ENCODE measurements around the gene NHP2. TPM values are rescaled to one million over a fixed set of nuclear protein-coding genes. Genes with fewer than 3 reads are reported as not detected.

NHP2 gene
- total and polyA plus RNA-seq, 8 donors: 65.0 to 116 (median 97.5) TPM

DNA sequence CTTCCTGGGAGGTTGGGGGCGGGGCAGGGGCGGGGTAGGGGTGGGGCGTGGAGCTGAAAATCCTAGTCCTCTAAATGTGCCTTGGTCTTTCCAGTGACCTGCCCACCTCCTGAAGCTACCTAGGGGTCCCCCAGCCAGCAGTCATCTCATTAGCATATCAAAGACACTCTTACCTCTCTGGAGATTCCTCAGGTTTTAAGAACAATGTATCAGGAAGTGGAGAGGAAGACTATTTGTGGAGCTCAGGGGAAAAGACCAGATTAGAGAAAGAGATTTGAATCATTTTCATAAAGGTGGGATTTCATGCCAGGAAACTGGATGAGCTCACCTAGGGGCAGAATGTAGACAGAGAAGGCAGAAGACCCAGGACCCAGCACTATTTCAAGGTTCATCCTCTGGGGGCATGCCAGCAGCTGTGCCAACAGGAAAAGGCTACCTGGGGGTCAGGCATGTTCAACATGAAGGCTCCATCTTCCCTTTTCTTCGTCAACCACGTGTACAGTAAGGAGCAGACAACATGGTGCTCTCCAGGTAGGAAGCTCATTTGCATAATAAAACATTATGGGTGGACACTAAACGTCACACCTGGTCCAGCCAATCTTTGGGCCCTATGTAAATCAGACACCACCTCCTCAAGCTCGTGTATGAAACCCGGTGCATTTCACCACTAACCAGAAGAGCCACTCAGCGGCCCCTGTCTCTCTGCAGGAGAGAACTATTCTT is 26.6 kb upstream of the NHP2 start:
- DNase-seq: no peak
- Histone ChIP-seq H3K36me3 (no peaks in the 10 kb centered on the region), H3K27ac (no peak overlapping the region), H3K27me3 (no peaks in the 10 kb centered on the region), H3K4me3 (no peak overlapping the region), H3K9me3 (no peaks in the 10 kb centered on the region), H3K4me1 (peaks cover 0 to 6% of the 10 kb centered on the region in 2 donors)
- intact Hi-C loops (cut with DNase I): no loop called here
- no peak for ATAC-seq
- TF ChIP-seq, protein P1, sequence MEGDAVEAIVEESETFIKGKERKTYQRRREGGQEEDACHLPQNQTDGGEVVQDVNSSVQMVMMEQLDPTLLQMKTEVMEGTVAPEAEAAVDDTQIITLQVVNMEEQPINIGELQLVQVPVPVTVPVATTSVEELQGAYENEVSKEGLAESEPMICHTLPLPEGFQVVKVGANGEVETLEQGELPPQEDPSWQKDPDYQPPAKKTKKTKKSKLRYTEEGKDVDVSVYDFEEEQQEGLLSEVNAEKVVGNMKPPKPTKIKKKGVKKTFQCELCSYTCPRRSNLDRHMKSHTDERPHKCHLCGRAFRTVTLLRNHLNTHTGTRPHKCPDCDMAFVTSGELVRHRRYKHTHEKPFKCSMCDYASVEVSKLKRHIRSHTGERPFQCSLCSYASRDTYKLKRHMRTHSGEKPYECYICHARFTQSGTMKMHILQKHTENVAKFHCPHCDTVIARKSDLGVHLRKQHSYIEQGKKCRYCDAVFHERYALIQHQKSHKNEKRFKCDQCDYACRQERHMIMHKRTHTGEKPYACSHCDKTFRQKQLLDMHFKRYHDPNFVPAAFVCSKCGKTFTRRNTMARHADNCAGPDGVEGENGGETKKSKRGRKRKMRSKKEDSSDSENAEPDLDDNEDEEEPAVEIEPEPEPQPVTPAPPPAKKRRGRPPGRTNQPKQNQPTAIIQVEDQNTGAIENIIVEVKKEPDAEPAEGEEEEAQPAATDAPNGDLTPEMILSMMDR (IDR thresholded peaks at IDR 0.05): no peak

DNA sequence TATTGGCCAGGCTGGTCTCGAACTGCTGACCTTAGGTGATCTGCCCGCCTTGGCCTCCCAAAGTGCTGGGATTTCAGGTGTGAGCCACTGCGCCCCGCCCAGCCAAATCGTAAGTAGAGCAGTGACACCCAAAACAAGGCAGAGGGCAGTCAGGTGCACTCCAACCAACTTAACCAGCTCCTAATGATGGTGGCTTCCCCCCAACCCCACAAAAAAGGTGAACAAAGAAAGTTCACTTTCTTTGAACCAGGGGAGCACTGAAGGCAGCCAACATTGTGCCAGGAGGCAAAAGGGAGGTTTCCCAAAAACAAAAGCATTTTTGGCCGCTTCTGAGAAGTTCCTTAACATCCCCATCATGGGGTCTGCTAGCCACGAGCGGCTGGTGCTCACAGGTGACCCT is 23.9 kb upstream of the NHP2 start:
- peaks cover 0 to 6% of the 10 kb centered on the region in 2 donors for H3K4me1 ChIP-seq
- no peaks in the 10 kb centered on the region for H3K27me3 ChIP-seq
- intact Hi-C loops (cut with DNase I): no loop called here
- TF ChIP-seq, protein P1 (IDR thresholded peaks at IDR 0.05): no peak
- H3K9me3 ChIP-seq: no peaks in the 10 kb centered on the region
- no peaks in the 10 kb centered on the region for H3K36me3 ChIP-seq
- H3K27ac ChIP-seq: no peak overlapping the region
- H3K4me3 ChIP-seq: no peak overlapping the region
- DNase-seq (no peak), ATAC-seq (no peak)

DNA sequence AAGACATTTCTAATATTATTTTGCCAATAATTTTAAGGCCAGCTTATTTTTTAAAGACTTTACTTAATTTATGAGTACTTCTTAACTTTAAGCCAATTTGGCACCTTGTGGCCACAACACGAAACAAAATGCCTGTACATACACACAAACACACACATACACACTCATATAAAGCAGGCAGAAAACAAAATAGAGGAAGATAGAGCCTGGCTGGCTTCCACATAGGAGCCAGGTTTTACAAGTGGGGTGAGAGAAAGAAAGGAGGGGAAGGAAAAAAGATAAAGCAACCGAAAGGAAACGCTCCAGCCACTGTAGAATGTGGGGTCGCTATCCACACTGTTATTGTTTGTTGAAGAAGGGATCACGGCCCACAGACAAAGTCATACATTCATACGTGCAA is 23.1 kb upstream of the NHP2 start:
- TF ChIP-seq, protein P1 (IDR thresholded peaks at IDR 0.05): no peak
- no peaks in the 10 kb centered on the region for H3K9me3 ChIP-seq
- intact Hi-C loops (cut with DNase I): no loop called here
- no peaks in the 10 kb centered on the region for H3K4me1 ChIP-seq
- no peak overlapping the region for H3K4me3 ChIP-seq
- H3K27me3 ChIP-seq: no peaks in the 10 kb centered on the region
- no peak for ATAC-seq
- no peak overlapping the region for H3K27ac ChIP-seq
- no peak for DNase-seq
- H3K36me3 ChIP-seq: no peaks in the 10 kb centered on the region

DNA sequence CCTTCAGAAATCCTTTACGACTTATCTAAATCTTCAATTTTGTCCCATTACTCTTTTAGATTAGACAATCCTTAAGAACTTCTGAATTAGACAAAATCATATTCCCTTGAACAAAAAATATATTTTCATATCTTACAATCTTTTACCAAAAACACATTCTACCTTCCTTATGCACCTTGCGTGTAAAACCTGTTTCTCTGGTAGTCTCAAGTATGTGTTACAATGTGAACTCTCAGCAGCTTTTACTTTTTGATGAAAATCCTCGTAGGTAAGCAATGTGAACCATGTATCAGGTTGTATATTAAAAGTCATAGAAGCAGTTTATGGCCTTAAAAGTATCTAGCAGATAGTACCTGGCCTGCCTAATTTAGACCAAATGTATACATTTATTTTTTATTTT is 20.8 kb upstream of the NHP2 start:
- Histone ChIP-seq H3K4me3 (no peak overlapping the region), H3K4me1 (no peaks in the 10 kb centered on the region), H3K27ac (no peak overlapping the region), H3K9me3 (no peaks in the 10 kb centered on the region), H3K36me3 (no peaks in the 10 kb centered on the region), H3K27me3 (no peaks in the 10 kb centered on the region)
- DNase-seq (peak in 2 of 4 donors; percentile 23 to 69), ATAC-seq (no peak)
- intact Hi-C loops (cut with DNase I): no loop called here
- TF ChIP-seq, protein P1 (IDR thresholded peaks at IDR 0.05): no peak

DNA sequence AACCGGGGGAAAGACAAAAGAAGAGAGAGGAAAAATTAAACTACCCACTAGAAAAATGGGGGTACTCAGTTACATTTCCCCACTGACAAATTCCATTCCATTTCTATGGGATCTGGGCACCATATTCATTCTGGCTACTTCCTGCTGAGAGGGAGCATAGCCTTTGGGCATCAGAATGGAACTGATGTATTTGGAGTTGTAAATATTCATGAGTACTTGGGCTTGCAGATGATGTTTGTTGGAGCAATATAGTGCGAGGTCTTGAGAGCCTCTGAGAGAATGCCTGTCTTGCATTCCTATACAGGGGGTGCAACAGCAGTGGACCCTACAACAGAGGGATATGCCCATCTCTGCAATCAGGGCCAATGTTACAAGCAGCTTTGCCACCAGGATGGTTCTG is 16.8 kb upstream of the NHP2 start:
- Histone ChIP-seq H3K36me3 (no peaks in the 10 kb centered on the region), H3K27me3 (peaks cover 0 to 9% of the 10 kb centered on the region in 2 donors), H3K9me3 (no peaks in the 10 kb centered on the region), H3K4me1 (no peaks in the 10 kb centered on the region), H3K27ac (no peak overlapping the region), H3K4me3 (no peak overlapping the region)
- intact Hi-C loops (cut with DNase I): no loop called here
- ATAC-seq: no peak
- TF ChIP-seq, protein P1 (IDR thresholded peaks at IDR 0.05): no peak
- no peak for DNase-seq
